Parathyroid adenoma (tissue), 2 donors: Measurements from ENCODE around the gene MED16.

Experiments used
- H2AFZ ChIP-seq: fragments of 300-600 bp; sonication (generic); one replicate; pipeline ENCODE4 v1.7.0; 2017; ENCODE audit warnings: antibody characterized with exemption, mild to moderate bottlenecking
- H3K27ac ChIP-seq: fragments of 300-600 bp; sonication (generic); one replicate; pipeline ENCODE4 v1.7.0; 2017
- H3K27me3 ChIP-seq: fragments of 300-600 bp; sonication (generic); one replicate; pipeline ENCODE4 v1.7.0; 2017; ENCODE audit warnings: low read length; ENCODE audit not compliant: control insufficient read depth, insufficient read depth
- H3K36me3 ChIP-seq: fragments of 300-600 bp; sonication (generic); one replicate; pipeline ENCODE4 v1.7.0; 2017; ENCODE audit warnings: low read length; ENCODE audit not compliant: control insufficient read depth, insufficient read depth
- H3K4me1 ChIP-seq: fragments of 300-600 bp; sonication (generic); one replicate; pipeline ENCODE4 v1.7.0; 2017; ENCODE audit warnings: control low read depth
- H3K4me2 ChIP-seq: fragments of 300-600 bp; sonication (generic); one replicate; pipeline ENCODE4 v1.7.0; 2017; ENCODE audit warnings: low read length
- H3K4me3 ChIP-seq: fragments of 300-600 bp; sonication (generic); one replicate; pipeline ENCODE4 v1.7.0; 2017; ENCODE audit warnings: low read depth, low read length
- H3K79me2 ChIP-seq: fragments of 300-600 bp; sonication (generic); one replicate; pipeline ENCODE4 v1.7.0; 2017; ENCODE audit warnings: control low read depth
- H3K9ac ChIP-seq: fragments of 300-600 bp; sonication (generic); one replicate; pipeline ENCODE4 v1.7.0; 2017; ENCODE audit warnings: mild to moderate bottlenecking
- H3K9me3 ChIP-seq: fragments of 300-600 bp; sonication (generic); one replicate; pipeline ENCODE4 v1.7.0; 2017; ENCODE audit warnings: low read length; ENCODE audit not compliant: control insufficient read depth
- TF ChIP-seq, protein P1 (sequence below): fragments of 300-600 bp; sonication (generic); IDR thresholded peaks from one replicate; pipeline ENCODE4 v1.7.0; 2017; ENCODE audit warnings: antibody characterized with exemption, mild to moderate bottlenecking
- donor health status: primary hyperparathyroidism.

The MED16 gene

DNA sequence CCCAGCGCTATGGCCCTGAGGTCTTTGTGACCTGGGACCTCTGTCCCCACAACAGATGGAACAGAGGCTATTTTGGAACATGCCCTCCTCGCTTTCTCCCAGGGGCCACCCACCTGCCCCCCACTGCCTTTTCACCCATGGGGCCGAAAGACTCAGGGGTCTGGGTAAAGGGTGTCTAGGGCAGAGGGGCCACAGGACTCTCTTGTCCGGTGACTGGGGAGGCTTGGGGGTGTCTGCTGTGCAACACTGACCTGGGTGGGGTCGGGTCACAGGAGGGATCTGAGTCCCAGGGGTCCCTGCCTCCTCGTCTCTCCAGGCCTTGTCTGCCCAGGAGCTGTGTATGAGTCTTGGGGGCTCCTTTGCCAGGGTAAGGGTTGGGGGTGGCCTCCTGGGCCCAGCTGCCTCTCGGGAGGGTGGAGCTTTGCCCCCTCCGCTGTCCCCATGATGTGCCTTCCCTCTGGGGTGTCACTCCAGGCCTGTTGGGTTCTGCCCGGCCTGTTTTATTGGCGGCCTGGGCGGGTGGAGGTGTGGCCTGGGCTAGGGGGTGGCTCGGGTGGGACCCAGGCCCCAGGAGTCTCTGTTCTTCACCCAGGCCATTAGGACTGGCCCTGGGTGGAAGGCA lies 34.9 kb upstream of the MED16 start:
- Histone ChIP-seq H3K9me3 (no peaks in the 10 kb centered on the region), H3K27me3 (no peaks in the 10 kb centered on the region), H3K4me3 (no peak overlapping the region), H3K4me2 (peak overlapping the region; percentile 22), H3K4me1 (peaks cover 23% of the 10 kb centered on the region), H3K27ac (no peak overlapping the region), H2AFZ (no peak overlapping the region), H3K36me3 (no peaks in the 10 kb centered on the region), H3K9ac (no peak overlapping the region), H3K79me2 (no peaks in the 10 kb centered on the region)
- TF ChIP-seq, protein P1, sequence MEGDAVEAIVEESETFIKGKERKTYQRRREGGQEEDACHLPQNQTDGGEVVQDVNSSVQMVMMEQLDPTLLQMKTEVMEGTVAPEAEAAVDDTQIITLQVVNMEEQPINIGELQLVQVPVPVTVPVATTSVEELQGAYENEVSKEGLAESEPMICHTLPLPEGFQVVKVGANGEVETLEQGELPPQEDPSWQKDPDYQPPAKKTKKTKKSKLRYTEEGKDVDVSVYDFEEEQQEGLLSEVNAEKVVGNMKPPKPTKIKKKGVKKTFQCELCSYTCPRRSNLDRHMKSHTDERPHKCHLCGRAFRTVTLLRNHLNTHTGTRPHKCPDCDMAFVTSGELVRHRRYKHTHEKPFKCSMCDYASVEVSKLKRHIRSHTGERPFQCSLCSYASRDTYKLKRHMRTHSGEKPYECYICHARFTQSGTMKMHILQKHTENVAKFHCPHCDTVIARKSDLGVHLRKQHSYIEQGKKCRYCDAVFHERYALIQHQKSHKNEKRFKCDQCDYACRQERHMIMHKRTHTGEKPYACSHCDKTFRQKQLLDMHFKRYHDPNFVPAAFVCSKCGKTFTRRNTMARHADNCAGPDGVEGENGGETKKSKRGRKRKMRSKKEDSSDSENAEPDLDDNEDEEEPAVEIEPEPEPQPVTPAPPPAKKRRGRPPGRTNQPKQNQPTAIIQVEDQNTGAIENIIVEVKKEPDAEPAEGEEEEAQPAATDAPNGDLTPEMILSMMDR, result no peak

DNA sequence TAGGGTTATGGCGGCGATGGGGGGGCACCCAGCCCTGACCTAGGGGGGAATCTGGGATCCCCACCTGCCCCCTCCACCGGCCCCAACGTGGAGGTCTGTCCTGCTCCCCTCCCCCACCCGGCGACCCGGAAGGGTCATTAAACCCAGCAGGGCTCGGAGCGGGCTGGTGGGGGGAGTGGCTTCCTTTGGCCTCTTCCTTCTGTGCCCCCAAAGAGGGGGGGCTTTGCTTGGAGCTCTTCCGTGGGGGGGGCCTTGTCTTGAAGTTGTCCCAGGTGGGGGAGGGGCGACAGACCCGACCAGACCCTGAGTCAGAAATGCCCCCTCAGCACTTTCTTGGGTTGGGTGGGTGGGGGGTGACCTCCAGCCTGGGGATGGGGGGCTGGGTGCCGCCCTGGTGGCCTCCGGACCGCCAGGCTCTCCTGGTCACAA lies 34.4 kb upstream of the MED16 start:
- H3K4me2 ChIP-seq, result peak overlapping the region; percentile 87
- H3K9ac ChIP-seq, result no peak overlapping the region
- H2AFZ ChIP-seq, result no peak overlapping the region
- peak overlapping the region; percentile 75 for H3K27ac ChIP-seq
- TF ChIP-seq, protein P1, result no peak
- peaks cover 18% of the 10 kb centered on the region for H3K4me1 ChIP-seq
- no peaks in the 10 kb centered on the region for H3K79me2 ChIP-seq
- no peaks in the 10 kb centered on the region for H3K27me3 ChIP-seq
- peak overlapping the region; percentile 89 for H3K4me3 ChIP-seq
- H3K36me3 ChIP-seq, result no peaks in the 10 kb centered on the region
- H3K9me3 ChIP-seq, result no peaks in the 10 kb centered on the region

DNA sequence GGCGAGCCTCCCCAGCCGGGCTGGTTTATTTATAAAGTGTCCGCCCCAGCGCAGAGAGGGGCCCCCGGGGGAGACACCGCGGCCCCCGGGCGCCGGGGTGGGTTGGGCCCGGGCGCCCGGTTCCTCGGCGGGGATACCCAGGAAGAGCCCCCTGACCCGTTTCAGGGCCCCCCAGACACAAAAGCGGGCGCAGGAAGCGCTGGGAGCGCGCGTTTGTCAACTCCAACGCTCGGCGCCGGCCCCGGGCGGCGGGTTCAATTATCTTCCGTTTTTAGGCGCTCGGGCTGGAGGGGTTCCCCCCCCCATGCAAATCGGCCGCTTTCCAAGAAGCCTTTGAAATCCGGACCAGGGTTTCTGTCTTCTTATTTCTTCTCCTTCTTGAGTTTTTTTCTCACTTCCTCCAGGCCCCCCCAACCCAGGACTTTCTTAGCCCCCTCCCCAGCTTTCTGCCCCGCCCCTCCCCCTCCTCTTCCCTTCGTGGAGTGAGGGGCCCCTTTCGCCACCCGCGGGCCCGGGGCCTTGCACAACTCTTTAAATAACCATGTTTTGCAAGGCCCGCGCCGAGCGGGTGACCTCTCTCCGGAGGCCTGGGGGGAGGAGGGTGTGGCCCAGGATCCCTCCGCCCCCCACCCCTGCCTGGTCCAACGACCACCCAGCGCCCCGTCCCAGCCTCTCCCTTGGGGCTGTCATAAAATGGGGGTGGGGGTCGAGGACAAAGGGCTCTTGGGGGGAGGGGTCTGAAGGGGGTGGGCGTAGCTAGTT lies 33.8 kb upstream of the MED16 start:
- TF ChIP-seq, protein P1, result no peak
- peak overlapping the region; percentile 52 for H2AFZ ChIP-seq
- H3K4me2 ChIP-seq, result peak overlapping the region; percentile 87
- H3K9me3 ChIP-seq, result no peaks in the 10 kb centered on the region
- no peak overlapping the region for H3K9ac ChIP-seq
- H3K27me3 ChIP-seq, result no peaks in the 10 kb centered on the region
- H3K4me3 ChIP-seq, result peak overlapping the region; percentile 89
- H3K79me2 ChIP-seq, result no peaks in the 10 kb centered on the region
- H3K36me3 ChIP-seq, result no peaks in the 10 kb centered on the region
- peaks cover 12% of the 10 kb centered on the region for H3K4me1 ChIP-seq
- H3K27ac ChIP-seq, result peak overlapping the region; percentile 75

DNA sequence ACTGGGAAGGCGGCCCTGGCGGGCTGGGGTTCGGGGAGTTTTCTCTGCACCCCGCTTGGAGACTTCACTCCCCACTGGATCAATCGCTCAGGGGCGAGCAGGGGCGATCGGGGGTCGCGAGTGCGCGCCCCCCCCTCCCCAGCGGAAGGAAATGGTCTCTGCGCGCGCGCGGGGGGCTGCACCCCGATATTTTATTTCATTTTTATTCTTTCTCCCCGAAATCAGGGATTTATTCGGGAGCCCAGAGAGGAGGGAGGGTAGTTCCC lies 33.3 kb upstream of the MED16 start:
- Histone ChIP-seq H3K9ac (no peak overlapping the region), H3K36me3 (no peaks in the 10 kb centered on the region), H3K27me3 (no peaks in the 10 kb centered on the region), H2AFZ (peak overlapping the region; percentile 52), H3K9me3 (no peaks in the 10 kb centered on the region), H3K27ac (peak overlapping the region; percentile 75), H3K4me2 (peak overlapping the region; percentile 87), H3K4me3 (peak overlapping the region; percentile 89), H3K4me1 (peaks cover 12% of the 10 kb centered on the region), H3K79me2 (no peaks in the 10 kb centered on the region)
- TF ChIP-seq, protein P1, result no peak
